Left kidney (tissue), 2 donors: Measurements from ENCODE around the gene WDR27. TPM values are rescaled to one million over a fixed set of nuclear protein-coding genes. Genes with fewer than 3 reads are reported as not detected.
"Not testable (repeated sequence)": the region's sequence is repeated elsewhere in the genome, so short reads cannot be mapped to it uniquely, and the experiment has no call there.

Experiments
- DNase-seq: peaks from one replicate; pipeline ENCODE4 v3.0.0-alpha.2; 2013
- polyA plus RNA-seq: library from polyadenylated mRNA; unstranded; fragments of 120-200 nt; gene quantifications from one replicate; pipeline ENCODE4 v1.2.1, GENCODE V29; 2013; ENCODE audit not compliant: insufficient read length

Gene WDR27
- polyA plus RNA-seq, 1 donor: 85.1 TPM

DNA sequence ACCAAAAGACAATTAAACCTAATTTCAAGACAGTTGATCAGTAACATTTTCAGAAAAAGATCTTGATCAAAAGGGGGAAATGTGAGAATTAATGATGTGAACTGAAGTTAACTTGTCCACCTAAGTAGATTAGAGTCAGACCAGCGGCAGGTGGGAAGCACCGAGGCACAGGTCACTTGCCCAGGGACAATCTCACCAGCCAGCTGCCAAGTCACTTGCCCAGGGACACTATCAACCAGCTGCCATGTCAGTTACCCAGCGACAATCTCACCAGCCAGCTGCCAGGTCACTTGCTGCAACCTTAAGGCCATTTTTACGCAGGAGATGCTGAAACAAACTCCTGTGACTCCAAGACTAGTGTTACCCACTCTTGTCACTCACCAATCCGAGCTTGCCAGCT, 260.5 kb downstream of the WDR27 start:
- DNase-seq: no peak

DNA sequence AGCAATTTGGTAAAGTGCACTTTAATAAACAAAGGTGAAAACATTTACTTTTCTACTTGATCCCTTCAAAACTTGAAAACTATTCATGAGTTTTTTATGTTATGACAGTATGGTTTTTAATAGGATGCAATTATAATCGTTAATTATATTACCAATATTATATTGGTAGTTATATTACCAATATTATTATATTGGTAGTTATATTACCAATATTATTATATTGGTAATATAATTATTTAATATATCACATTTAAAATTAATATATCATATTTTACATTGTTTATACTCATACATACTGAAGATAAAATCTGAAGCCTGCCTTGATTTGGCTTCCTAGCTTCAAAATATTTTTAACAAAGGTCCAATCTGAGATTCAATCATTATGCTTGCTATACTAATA, 262.1 kb downstream of the WDR27 start:
- DNase-seq: no peak

DNA sequence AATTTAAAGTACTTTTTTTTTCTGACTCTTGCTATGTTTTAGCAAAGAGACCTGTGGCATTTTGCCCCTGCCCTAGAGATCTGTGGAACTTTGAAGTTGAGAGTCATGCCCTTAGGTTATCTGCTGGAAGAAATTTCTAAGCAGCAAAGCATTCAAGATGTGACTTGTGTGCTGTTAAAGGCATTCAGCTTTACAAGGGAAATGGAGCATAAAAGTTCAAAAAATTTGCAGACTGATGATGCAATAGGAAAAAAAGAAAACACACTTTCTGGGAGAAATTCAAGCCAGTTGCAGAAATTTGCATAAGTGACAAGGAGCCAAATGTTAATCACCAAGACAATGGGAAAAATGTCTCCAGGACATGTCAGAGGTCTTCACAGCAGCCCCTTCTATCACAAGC, 267.3 kb downstream of the WDR27 start:
- not testable (repeated sequence) for DNase-seq

DNA sequence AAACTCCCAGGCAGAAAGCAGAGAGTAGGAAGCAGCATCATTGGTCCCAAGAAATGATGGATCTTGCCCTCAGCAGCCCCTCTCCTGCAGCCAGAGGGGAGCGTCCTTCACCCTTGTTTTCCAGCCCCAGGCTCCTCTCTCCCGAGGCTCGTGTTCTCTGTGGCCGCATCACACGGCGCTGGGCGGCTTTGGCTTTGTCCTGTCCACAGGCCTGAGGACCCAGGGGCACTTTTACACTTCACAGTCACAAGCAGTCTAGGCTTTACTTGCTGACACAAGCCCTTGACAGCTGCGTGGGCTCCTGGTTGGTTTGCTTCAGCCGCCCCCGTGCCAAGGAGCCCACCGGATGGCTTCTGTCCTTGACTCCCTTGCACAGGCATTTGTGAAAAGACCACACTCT, 272.8 kb downstream of the WDR27 start:
- no peak for DNase-seq

DNA sequence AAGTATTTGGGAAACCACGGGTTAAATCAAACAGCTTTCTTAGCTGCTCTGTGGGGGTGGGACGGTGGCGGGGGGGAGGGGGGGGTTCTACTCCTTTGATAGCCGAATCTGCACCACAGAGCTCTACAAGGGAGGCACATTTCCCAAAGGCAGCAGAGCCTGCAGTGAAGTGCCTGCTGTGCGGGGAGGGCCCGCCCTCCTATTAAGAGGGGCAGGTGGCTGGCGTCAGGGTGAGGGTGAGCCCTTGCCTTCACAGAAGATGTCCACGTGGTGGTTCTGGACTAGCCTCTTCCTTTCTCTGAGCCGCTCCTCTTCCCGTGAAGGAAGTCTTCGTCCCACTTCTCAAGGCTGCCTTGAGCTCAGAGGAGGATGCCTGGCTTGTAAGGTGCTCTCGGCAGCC, 273.3 kb downstream of the WDR27 start:
- no peak for DNase-seq

DNA sequence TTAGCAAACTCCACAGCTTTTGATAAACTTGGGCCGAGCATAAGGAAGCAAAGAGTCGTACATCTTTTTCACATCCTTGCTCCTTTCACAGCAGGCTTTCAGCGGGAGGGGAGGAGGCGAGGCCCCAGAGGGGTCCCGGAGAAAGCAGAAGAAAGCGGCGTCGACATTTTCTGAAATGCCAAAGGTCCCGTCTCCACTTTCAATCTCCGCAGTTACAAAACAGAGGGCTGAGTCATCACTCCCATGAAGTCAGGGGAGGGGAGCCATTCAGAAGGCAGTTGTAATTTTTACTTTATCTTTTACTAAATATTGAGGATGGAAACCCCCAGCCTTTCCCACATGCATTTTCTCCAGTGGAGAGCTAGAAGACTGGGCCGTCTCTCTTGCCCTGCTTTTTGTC, 274.0 kb downstream of the WDR27 start:
- DNase-seq: peak; percentile 66

DNA sequence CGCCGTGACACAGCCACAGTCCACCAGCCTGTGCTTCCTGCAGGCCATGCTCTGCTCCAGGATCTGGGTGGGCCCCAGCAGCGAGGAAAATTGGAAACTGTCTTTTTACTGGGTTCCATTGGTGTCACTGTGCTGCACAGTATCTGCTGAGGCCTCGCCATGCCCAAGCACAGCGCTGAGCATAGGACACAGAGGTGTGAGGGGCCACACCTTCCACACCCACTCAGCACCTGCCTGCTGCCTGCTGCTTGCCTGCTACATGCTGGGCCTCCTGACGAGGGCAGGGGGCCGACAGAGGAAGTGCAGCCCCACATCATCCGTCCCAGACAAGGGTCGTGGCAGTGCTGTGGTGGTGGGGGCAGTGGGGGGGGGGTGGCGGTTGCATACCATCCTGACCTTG, 275.2 kb downstream of the WDR27 start:
- no peak for DNase-seq

DNA sequence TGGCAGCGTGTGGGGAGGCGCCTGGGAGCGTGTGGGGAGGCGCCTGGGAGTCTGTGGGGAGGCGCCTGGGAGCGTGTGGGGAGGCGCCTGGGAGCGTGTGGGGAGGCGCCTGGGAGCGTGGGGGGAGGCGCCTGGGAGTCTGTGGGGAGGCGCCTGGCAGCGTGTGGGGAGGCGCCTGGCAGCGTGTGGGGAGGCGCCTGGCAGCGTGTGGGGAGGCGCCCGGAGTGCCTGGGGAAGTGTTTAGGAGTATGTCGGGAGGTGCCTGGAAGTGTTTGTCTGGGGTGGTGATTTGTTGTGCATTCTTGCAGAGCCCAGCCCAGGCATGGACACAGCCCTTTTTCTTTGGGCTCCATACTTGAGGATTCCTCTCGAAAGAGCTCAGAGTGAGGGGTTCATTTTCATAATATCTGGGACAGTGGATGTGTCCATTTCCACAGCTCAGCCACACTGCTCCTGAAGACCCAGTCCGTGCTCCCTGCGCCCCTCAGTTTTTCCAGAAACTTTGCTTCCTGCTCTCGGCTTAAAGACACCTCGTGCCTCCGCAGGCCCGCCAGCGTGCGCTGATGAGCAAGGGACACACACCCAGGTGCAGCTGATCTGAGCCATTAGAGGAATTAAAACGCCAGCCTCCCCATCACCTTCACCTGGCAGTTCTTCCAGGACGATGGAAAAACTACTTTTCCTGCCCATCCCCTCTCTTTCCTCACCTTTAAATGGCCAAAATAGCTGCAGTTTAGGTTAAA, 276.0 kb downstream of the WDR27 start:
- DNase-seq: no peak

DNA sequence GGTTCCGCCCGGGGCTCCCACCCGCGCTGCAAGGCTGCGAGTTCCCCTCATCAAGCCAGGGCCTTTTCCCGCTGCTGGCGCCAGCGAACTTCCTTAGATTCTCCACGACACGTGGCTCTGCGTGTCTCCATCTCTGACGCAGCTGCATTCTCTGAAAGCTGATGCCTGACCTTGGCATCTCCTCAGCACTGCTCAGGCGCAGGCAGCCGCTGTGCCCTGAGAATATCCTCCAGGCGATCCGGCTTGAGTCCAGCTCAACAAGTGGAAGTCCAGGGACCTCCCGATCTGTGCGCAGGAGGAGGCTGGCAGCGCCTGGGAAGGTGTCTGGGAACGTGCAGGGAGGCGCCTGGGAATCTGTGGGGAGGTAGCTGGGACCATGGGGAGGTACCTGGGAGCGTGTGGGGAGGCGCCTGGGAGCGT, 277.0 kb downstream of the WDR27 start:
- no peak for DNase-seq

DNA sequence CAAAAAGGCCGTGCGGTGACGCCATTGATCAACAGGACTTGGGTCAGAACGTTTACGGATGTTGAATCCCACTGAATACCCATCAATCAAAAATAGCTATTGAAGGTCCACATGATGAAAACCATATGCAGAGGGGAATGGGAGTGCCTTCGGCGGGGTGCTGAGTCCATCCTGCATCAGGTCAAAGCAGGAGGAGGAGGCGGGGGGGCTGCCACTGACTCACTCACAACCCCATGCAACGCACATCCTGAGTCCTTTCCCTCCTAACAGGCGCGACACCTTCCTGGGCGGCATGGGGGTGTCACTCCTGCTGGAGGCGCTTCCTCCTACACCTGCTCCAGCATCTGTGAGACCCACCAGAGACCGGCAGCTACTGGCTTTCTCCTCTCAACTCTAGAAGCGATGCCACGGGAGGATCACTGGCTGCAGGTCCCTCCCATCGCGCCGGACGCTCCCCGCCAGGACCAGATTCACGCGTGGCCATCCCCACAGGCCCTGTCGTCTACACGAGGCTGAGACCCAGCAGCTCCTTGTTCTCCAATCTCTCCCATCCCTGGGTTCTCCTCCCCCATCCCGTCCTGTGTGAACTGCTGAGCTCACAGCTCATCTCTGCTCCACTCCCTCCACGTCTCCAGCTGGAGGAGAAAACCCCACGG, 277.6 kb downstream of the WDR27 start:
- DNase-seq: no peak

DNA sequence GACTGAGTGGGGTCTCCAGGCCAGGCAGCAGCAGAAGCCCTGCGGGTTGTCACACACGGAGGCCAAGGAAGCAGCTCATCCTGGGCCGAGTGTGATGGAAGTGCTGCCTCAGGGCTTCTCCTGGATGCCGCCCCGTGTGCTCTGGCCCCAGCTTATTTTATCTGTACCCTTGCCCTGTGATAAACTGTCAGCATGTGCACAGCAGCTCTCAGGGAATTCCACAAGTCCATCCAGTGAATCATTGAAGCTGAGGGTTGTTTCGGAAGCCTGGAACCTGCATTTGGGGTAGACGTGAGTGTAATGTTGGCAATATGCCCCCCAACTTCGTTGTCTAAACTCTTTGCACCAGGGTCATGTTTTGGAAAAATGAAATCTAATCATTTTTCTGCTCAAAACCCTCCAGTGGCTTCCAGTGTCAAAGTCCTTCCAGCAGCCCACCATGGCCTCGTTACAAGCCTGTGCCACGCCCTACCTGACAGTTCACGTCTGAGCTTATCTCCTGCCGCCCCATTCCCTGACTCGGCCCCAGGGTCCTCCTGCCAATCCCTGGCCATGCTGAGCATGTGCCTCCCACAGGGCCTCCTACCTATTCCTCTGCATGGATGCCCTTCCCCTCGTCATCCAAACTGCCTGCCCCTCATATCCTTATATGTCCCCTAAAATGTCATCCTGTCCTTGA, 280.1 kb downstream of the WDR27 start:
- DNase-seq: no peak

DNA sequence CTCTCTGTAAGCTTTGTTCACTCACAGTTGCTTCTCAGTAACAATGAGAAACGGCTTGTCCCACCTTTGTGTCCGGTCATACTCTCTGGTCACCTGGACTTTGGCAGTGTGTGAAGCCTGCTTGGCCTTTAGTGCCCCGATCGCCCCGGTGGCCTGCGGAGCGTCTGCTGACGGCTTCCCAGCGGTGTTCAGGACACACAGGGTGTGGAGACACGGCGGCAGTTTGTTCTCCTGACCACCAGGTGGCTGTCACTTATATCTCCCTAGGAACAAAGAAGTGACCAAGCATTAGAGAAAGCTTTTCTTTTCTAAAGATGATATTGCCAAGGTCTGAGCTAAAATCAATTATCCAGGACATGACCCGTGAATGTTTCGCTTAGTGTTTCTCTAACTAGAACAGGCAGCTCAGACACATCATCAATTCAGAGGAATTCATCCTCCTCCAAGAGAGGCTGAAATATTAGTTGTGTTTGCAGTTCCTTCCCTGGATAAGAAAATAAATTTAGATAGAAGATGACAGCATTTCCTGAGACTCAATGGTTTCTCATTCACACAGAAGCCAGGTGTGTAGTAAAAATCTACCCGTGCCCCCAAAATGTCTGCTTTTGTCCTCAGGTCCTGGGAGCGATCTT, 280.8 kb downstream of the WDR27 start:
- peak; percentile 47 for DNase-seq

DNA sequence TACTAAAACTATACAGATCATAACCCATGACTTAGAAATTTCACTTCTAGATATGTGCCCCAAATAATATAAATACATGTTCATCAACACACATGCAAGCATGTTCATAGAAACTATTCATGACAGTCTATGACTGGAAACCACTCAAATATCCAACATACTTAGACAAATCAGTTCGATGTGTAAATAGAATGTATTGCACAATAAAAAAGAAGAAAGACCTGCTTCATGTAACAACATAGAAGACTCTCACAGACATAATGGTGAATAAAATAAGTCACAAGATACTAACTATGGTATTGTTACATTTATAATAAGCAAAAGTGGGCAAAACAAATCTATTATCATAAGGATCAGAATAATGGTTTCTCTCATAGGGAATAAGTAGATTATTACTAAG, 284.7 kb downstream of the WDR27 start:
- DNase-seq: no peak

DNA sequence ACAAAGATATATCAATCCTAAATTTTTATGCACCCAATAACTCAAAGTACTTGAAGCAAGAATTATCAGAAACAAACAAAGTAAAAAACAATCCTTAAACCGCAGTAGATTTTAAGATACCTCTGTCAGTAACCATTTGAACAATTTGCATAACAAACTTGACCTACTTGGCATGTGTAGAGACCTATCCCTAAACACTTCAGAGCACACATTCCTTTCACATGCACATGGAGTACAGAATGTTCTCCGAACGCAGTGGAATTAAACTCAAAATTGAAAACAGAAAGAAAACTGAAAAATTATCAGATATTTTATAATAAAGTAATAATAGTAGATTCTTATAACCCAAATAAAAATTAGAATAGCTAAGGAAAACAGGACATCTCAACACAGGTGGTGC, 285.6 kb downstream of the WDR27 start:
- DNase-seq: no peak

DNA sequence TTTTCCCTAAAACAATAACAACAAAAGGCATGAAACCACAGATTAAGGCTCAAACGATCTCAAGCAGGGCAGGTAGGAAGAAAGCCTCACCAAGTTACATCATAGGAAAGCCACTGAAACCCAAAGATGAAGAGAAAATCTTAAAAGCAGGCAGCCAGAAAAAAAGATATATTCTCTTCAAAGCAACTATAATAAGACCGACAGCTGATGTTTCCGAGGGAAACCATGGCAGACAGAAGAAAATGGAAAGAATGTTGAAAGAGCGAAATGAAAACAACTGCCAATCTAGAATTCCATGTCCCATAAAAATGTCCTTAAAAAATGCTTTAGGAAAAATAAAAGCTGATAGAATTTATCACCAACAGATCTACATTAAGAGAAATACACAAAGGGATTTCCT, 286.6 kb downstream of the WDR27 start:
- DNase-seq: no peak

DNA sequence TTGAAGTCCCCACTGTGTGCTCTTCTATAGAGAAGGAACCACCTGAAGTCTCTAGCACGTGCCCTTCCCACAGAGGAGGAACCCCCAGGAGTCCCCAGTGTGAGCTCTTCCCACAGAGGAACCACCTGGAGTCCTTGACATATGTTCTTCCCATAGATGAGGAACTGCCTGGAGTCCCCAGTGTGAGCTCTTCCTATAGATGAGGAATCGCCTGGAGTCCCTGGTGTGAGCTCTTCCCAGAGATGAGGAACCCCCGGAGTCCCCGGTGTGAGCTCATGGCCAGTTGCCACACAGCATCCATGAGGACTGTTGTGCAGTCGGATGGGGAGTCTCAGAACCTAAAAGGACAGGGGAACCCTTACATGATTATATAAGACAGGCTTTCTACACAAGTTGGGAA, 290.1 kb downstream of the WDR27 start:
- no peak for DNase-seq

DNA sequence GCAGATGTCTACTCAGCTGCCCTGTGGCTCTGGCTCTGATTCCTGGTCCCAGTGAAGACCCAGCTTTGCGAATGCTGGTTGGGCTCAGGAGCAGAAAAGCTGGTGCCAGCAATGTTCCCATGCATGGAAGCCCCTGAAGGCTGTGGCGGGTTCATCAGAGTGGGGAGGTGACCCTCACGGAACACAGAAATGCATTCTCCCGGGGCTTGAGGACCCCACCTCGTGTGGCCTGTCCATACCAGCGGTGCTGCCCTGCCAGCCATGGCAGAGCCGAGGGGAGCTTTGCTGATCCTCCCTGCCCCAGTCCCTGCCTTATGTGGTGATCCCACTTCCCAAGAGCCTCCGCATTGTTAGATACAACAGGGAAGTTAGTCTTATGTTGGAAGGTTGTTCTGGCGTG, 290.5 kb downstream of the WDR27 start:
- no peak for DNase-seq

DNA sequence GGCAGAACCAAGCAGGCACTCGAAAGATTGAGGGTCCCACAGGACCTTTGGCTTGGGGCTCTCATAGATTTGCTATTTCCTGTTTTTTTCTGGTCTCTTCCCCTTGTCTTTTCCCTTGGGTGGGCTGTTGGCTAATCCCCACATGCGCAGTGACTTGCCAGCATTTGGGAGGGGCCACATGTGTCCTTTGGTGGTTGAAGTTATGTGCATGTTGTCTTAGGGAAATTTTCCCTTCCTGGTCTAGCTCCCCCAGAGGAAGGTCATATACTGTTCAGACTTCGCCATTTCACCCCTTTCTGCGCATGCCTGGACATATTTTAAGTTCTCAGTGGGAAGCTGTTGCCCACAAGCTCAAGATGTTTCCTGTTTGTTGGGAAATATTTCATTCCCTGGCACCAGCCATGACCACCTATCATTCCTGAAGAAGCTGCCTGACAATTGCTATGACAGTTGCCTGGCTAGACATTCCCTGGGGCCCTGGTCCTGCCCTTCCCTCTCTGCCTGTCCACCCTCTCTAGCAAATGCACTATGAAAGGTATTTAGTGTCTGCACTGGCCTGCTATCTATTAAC, 292.0 kb downstream of the WDR27 start:
- no peak for DNase-seq

DNA sequence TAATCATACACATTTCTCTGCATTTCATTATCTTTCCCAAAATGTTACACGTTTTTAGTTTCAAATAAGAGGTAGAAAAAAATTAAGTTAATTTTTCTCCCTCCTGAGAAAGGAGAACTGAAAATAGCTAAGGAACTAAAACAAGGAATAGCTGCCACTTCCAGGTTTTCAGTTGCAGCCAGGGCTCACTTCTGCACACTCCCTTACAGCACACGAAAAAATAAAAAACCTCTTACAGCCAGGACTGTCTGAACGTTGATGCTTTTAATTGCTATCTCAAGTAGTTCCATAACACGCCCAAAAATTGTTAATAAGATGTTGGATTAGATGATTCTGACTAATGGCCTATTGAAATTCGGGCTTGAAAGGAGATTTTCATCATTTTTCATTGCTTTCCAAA, 294.5 kb downstream of the WDR27 start:
- DNase-seq: no peak
